GM15510 (cell line): ENCODE measurements around the gene RXFP2.

Experiments used
- POLR2A ChIP-seq: IDR thresholded peaks from 3 replicates; pipeline ENCODE4 v1.6.1; 2011; ENCODE audit warnings: borderline replicate concordance; ENCODE audit not compliant: insufficient read length; ENCODE audit errors: extremely low read depth

RXFP2 gene

DNA sequence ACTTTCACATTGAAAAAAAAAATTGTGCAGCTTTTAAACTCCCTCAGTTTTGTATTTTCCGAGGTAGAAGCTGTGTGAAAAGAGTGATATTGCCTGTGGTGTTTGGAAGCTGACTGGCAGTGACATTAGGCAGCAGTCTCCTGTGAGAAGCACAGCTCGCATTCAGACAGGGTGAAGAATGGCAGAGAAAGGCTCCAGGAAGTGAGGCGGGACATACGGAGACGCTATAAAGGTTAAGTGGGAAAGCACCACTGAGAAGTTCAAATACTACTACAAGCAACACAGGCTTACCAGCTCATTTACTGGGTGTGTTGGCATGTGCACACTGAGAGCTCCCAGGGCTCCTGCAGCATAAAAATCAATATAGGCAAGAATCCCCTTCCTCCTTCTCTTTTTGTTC, 88.4 kb downstream of the RXFP2 start:
- no peak for TF ChIP-seq POLR2A

DNA sequence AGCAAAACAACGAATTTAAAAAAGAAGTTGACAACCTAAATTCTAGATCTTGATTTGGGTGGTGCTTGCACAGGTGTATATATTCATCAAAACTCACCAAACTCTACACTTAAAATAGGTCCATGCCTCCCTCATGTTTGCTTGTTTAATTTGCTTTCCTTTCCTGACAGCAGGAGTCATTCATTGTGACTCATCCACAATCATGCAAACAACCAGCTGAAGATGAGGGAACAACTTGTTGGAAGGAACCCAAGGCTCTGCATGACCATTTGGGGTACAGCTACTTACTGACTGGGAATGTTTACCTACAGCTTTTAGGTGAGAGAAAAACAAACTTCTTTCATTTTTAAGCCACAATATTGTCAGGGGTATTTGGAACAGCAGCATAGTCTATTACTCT, 96.6 kb downstream of the RXFP2 start:
- TF ChIP-seq POLR2A, result no peak

DNA sequence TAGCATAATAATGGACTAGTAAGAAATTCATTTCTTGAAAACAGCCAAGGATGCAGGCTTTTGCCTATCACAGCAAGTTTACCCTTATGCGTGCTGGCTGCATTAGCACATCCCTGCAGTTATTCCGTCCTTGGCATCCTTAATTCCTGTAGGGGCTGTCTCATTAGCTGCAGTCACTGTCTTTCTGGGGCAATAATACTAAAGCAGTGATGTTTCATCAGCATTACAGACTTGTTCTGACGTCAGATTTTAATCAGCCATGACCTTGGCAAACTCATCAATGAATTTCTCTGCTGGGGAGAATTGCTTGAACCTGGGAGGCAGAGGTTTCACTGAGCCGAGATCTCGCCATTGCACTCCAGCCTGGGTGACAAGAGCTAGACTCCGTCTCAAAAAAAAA, 103.7 kb downstream of the RXFP2 start:
- no peak for TF ChIP-seq POLR2A

DNA sequence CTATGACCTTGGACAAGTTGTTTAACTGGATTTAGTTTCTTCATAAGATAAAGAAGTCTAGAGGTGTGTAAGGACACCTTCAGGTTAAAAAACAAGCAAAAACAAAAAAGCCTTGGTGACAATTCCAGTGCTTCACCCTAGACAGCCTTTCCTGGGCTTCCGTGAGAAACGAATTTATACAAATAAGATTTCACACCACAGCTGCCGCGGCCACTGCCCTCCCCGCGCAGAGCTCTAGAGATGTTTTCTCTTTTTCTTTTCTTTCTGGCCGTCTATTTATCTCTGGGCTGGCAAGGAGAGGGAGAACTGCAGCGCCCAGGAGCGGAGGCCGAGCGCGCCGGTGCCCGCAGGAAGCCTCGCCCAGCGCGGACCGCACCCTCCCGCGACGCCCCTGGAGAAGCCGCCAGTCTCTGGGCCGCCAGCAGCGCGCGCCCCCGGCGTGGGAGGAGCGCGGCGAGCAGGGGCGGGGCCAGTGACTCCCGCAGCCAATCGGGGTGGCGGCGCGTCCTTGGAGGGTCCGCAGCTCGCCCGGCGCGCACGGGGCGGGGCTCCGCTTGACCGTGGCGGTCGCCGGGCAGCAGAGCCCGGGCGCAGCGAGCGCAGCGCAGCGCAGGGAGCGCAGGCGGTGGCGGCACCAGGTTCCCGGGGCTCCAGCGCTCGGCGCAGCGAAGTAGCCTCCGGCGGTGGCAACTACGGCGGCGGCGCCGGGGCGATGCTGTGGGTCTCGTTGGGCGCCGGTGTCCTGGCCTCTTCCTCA, 107.0 kb downstream of the RXFP2 start:
- no peak for TF ChIP-seq POLR2A

DNA sequence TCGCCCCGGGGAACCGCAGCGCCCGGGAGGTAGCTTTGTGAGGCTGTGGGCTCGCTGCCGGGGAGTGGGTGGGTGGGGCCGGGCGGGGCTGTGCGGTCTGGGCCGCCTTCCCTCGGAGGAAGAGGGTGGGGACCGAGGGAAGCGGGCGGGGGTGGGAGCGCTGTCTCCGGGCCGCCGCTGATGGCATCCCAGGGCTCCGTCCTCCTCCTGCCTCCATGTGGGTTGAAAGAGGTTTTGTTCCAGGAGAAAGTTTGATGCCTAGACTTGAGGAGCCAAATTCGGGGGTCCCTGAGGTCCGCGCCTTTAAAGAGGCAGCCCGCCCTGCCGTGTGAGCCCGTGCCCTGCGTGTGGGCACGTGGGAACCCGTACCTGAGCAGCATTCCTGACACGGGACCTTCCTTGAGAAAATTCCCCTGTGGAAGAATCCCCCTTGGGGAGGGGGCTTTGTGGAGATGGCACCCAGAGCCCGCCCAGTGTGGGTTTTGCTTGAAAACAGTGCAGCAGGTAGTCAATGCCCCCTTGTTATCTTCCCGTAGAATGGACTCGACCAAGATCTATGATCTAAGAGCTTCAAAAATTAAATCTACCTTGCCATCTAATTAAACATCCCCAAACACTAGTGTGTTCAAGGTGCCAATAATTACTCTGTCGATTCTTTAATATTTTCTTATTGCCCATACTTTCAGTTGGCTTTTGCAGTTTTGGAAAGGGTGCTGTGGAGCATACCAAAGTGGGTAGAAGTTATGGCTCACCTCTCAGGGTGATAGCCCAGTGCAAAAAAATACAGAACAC, 107.8 kb downstream of the RXFP2 start:
- TF ChIP-seq POLR2A, result no peak

DNA sequence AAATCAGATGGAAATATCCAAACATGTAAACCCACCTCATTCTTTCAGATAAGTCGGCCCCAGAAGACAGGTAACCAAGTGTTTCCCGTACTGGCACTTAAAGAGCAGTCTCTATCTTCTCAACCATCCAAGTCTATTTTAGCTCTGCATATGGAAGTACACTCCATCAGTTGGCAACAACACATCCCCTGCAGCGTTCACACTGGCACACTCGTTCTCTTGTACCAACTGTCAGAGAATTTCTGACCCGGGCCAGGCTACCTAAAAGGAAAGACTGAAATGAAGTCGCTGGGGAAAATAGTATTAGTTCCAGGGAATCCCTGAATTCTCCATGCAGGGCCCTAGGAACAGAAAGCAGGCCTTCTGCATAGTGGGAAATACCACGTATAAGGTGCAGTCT, 109.3 kb downstream of the RXFP2 start:
- no peak for TF ChIP-seq POLR2A

DNA sequence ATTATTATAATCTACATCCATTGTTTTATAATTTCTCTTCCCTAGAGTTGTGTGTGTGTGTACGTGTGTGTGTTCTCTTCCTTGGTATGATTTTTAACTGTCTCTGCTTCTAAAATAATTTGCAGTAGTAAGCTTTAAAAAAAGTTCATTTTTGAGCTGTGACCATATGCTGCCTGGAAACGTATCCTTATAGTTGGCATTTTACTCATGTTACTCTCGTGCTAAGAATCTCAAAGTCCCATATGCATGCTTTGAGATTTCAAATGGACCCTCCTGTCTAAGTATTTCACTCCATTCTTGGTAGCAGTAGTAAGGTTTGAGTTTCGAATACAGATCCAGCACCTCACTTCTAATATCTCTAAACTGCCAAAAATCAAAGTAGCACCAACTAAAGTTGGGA, 109.9 kb downstream of the RXFP2 start:
- no peak for TF ChIP-seq POLR2A

DNA sequence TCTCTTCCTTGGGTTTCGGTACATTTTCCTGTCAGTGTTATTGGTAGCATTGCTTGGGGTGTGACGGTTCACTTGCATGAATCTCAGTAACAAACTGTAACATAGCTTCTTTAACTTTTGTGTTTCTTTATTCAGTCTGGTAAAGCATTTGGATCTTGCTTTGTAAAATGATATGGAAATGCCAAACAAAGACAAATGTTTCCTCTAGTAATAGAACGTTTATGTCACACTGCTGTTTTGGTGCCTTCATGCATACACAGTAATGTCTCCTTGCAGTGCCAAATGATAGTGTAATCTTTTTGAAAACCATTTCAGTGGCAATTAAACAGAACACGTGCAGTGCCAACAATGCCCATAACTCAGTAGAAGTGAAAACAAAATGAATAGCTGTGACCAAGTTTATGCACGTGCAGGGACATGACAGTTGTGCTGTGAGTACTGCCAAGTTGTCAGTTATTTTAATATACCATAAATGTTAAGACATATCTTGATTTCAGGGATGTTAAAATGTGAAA, 110.8 kb downstream of the RXFP2 start:
- no peak for TF ChIP-seq POLR2A

DNA sequence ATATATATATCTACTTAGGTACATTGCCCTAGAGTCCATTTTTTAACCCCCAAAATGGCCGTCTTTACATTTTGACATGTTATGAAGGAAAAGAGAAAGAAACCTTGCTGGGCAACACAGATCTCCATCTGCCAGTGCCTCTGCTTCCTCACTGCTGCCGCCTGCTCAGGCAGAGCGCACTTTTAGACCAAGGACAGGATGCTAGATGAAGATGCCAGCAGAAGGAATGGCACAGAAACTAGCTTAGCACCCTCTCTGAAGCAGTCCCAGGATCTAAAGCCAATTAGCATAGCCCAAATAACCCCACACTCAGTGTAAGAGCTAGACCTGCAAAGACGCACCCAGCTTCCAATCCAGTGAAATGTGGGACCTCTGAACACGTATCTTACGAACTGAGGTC, 111.9 kb downstream of the RXFP2 start:
- no peak for TF ChIP-seq POLR2A
